A549 (cell line): ENCODE results near the gene SNX25. TPM values are rescaled to one million over a fixed set of nuclear protein-coding genes. Genes with fewer than 3 reads are reported as not detected.

ENCODE experiments used
- ATAC-seq, 2 experiments: fragments of 200-7000 bp in 1 of 2; fragments of >200 bp in 1 of 2; cut with Nextera tagmentation in 1 of 2; cut with Tn5 transposase in 1 of 2; 3 replicates each; pipeline versions ENCODE4 v1.8.0 to v1.9.1; 2018 to 2020; ENCODE audit warnings: mild to moderate bottlenecking in 1 of 2, moderate library complexity in 1 of 2
- CTCF ChIA-PET: fragments of 300-600 bp; sonication (Branson Sonifier 250); formaldehyde crosslinking; extraction: SDS; loops from one replicate; lab custom pipeline; 2021; ENCODE audit warnings: antibody characterized with exemption, inconsistent platforms; lab: Yijun Ruan, JAX
- POLR2A ChIA-PET: fragments of 350-600 bp; formaldehyde crosslinking; extraction: SDS; loops from one replicate; lab custom pipeline; 2021; ENCODE audit warnings: antibody characterized with exemption, inconsistent platforms; lab: Yijun Ruan, JAX
- DNase-seq, 2 experiments: peaks; one replicate each; pipeline versions ENCODE4 v3.0.0 to v3.0.0-alpha.2; 2011 to 2016; ENCODE audit warnings: low read depth in 1 of 2, low spot score in 1 of 2
- FAIRE-seq: peaks from 2 replicates; lab custom pipeline; 2011; peaks lifted over from hg19 to GRCh38; lab: Jason Lieb, UNC
- H3K27ac ChIP-seq, 2 experiments: fragments of >200 bp; sonication (Bioruptor Twin); formaldehyde crosslinking; 3 replicates each; pipeline ENCODE4 v1.5.1; 2016 to 2017
- H3K4me1 ChIP-seq: fragments of >200 bp; sonication (Bioruptor Twin); formaldehyde crosslinking; 3 replicates; pipeline ENCODE4 v1.6.1; 2016
- H3K4me2 ChIP-seq: fragments of >200 bp; sonication (Bioruptor Twin); formaldehyde crosslinking; 3 replicates; pipeline ENCODE4 v1.6.1; 2016
- H3K4me3 ChIP-seq: fragments of >200 bp; sonication (Bioruptor Twin); formaldehyde crosslinking; 3 replicates; pipeline ENCODE4 v1.5.1; 2016
- H3K9me3 ChIP-seq: fragments of >200 bp; sonication (Bioruptor Twin); formaldehyde crosslinking; 3 replicates; pipeline ENCODE4 v1.6.1; 2016
- CBX8 ChIP-seq: fragments of 200-600 bp; sonication (generic); IDR thresholded peaks from 2 replicates; pipeline ENCODE4 v1.6.1; 2016
- EHF ChIP-seq: fragments of 250-450 bp; sonication (Bioruptor Pico); IDR thresholded peaks from 2 replicates; pipeline ENCODE4 v1.5.0; 2020; ENCODE audit warnings: mild to moderate bottlenecking
- ELK1 ChIP-seq: fragments of 150-350 bp; IDR thresholded peaks from 2 replicates; pipeline ENCODE4 v1.6.1; 2014; ENCODE audit warnings: low read depth, mild to moderate bottlenecking, low read length
- HDAC2 ChIP-seq: fragments of 200-600 bp; sonication (generic); IDR thresholded peaks from 2 replicates; pipeline ENCODE4 v1.6.1; 2016
- HMGXB4 ChIP-seq: fragments of 250-450 bp; sonication (Bioruptor Pico); IDR thresholded peaks from 2 replicates; pipeline ENCODE4 v1.5.0; 2021; ENCODE audit warnings: mild to moderate bottlenecking, moderate library complexity, borderline replicate concordance
- KDM1A ChIP-seq: fragments of 200-600 bp; sonication (generic); IDR thresholded peaks from 2 replicates; pipeline ENCODE4 v1.6.1; 2016; ENCODE audit warnings: low read depth, mild to moderate bottlenecking
- MAZ ChIP-seq: fragments of 150-350 bp; IDR thresholded peaks from 2 replicates; pipeline ENCODE4 v1.6.1; 2014; ENCODE audit warnings: antibody characterized with exemption, low read depth, low read length, borderline replicate concordance
- NR3C1 ChIP-seq: fragments of >200 bp; sonication (Bioruptor Twin); formaldehyde crosslinking; IDR thresholded peaks from 3 replicates; pipeline ENCODE4 v1.6.1; 2017
- PHF8 ChIP-seq: fragments of 200-600 bp; sonication (generic); IDR thresholded peaks from 2 replicates; pipeline ENCODE4 v1.6.1; 2016; ENCODE audit warnings: low read depth, mild to moderate bottlenecking, antibody characterized with exemption, moderate library complexity, borderline replicate concordance
- POLR2A ChIP-seq: IDR thresholded peaks from 2 replicates; pipeline ENCODE4 v1.6.1; 2012; ENCODE audit warnings: mild to moderate bottlenecking, low read length
- POLR2AphosphoS2 ChIP-seq: conservative IDR thresholded peaks from 2 replicates; pipeline ENCODE4 v1.6.1; 2012; ENCODE audit warnings: low read length, improper control_type of control experiment, inconsistent platforms
- RAD21 ChIP-seq, 2 experiments: fragments of >200 bp in 1 of 2; sonication (Bioruptor Twin) in 1 of 2; formaldehyde crosslinking in 1 of 2; IDR thresholded peaks in 1 of 2; conservative IDR thresholded peaks in 1 of 2; 2 replicates in 1 of 2; 3 replicates in 1 of 2; pipeline ENCODE4 v1.6.1; 2012 to 2018; ENCODE audit warnings: inconsistent platforms in 1 of 2
- RARB ChIP-seq: fragments of 250-450 bp; sonication (Bioruptor Pico); IDR thresholded peaks from 2 replicates; pipeline ENCODE4 v1.8.0; 2021; ENCODE audit warnings: mild to moderate bottlenecking, moderate library complexity
- RCOR1 ChIP-seq: fragments of 150-350 bp; IDR thresholded peaks from 2 replicates; pipeline ENCODE4 v1.6.1; 2014; ENCODE audit warnings: antibody characterized with exemption, low read length, low read depth
- RNF2 ChIP-seq: fragments of 200-600 bp; sonication (generic); IDR thresholded peaks from 2 replicates; pipeline ENCODE4 v1.6.1; 2016; ENCODE audit warnings: low read depth, mild to moderate bottlenecking, antibody characterized with exemption, moderate library complexity, borderline replicate concordance
- SMC3 ChIP-seq: fragments of >200 bp; sonication (Bioruptor Twin); formaldehyde crosslinking; IDR thresholded peaks from 3 replicates; pipeline ENCODE4 v1.6.1; 2018; ENCODE audit warnings: inconsistent platforms
- TP53 ChIP-seq: fragments of 250-450 bp; sonication (Bioruptor Pico); IDR thresholded peaks from 2 replicates; pipeline ENCODE4 v1.5.0; 2021; ENCODE audit warnings: mild to moderate bottlenecking, moderate library complexity
- ZFP36 ChIP-seq: fragments of 450-650 bp; IDR thresholded peaks from 2 replicates; pipeline ENCODE4 v1.6.1; 2014; ENCODE audit warnings: borderline replicate concordance; ENCODE audit not compliant: partially characterized antibody
- WGBS: methylation state at CpG from one replicate; pipeline ENCODE4 v1.1.6; 2017; ENCODE audit errors: missing lambda C conversion rate; 5-methylcytosine and 5-hydroxymethylcytosine counted together
- polyA plus RNA-seq, 4 experiments: library from polyadenylated mRNA; depleted of rRNA in 3 of 4; stranded (reverse); fragments of >200 nt; fragmentation: RNase III in 1 of 4; extraction: RNeasy Plus Mini Kit Qiagen cat#74134 plus additional on column Dnase treatment in 1 of 4; gene quantifications; 2 replicates in 3 of 4; 3 replicates in 1 of 4; pipeline ENCODE4 v1.2.3, GENCODE V29; 2011 to 2017
- TF ChIP-seq, protein P1 (sequence below): fragments of 250-450 bp; sonication (Bioruptor Pico); IDR thresholded peaks from 2 replicates; pipeline ENCODE4 v1.5.0; 2020; ENCODE audit warnings: low read depth, mild to moderate bottlenecking, moderate library complexity
- TF ChIP-seq, protein P2 (sequence below): fragments of 200-600 bp; sonication (generic); IDR thresholded peaks from 2 replicates; pipeline ENCODE4 v1.6.1; 2016; ENCODE audit warnings: antibody characterized with exemption, mild to moderate bottlenecking, moderate library complexity

SNX25 gene
- polyA plus RNA-seq, 2 of the 4 experiments (the other 2 are of a cell fraction), result 10.1 to 13.0 TPM

GRCh38 chr4:185364886-185365285 is 155.5 kb downstream of the SNX25 start:
- no peak for TF ChIP-seq TP53 (CRISPR knock-in tag)
- no peak for TF ChIP-seq HDAC2
- no peak for TF ChIP-seq HMGXB4 (CRISPR knock-in tag)
- no peak for TF ChIP-seq RNF2
- ChIA-PET POLR2A (no interaction called here), CTCF (no interaction called here)
- Histone ChIP-seq H3K4me2 (no peak overlapping the region), H3K4me1 (peaks cover 4% of the 10 kb centered on the region), H3K27ac (no peak overlapping the region), H3K4me3 (no peak overlapping the region), H3K9me3 (no peaks in the 10 kb centered on the region)
- ATAC-seq, result no peak
- DNase-seq, result no peak
- FAIRE-seq, result no peak
- WGBS, result 92% methylated on average over 5 of the region's 5 CpGs

DNA sequence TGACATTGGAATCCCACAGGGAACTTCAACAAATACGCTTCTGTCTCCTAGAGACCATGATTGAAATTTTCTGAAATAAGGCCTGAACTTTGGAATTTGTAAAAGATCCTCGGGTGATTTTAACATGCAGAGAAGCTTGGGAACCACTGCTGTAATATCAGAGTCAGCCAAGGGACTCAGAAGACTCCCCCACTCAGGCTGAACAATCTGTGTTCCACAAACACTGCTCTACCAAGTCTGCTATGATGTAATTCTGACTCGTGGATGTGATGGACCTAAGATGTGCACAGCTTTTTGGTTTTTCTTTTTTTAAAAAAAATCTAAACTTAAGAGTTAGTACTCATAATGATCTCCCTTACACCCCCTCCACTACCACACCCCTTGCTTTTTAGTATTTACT is 160.3 kb downstream of the SNX25 start:
- Histone ChIP-seq H3K4me3 (no peak overlapping the region), H3K9me3 (no peaks in the 10 kb centered on the region), H3K4me1 (no peaks in the 10 kb centered on the region), H3K27ac (no peak overlapping the region), H3K4me2 (no peak overlapping the region)
- ATAC-seq, result no peak
- TF ChIP-seq ZFP36 (no peak), EHF (CRISPR knock-in tag) (no peak), RARB (CRISPR knock-in tag) (no peak), SMC3 (no peak), HMGXB4 (CRISPR knock-in tag) (no peak), ELK1 (no peak), PHF8 (no peak), POLR2AphosphoS2 (no peak), NR3C1 (no peak)
- TF ChIP-seq, protein P1, sequence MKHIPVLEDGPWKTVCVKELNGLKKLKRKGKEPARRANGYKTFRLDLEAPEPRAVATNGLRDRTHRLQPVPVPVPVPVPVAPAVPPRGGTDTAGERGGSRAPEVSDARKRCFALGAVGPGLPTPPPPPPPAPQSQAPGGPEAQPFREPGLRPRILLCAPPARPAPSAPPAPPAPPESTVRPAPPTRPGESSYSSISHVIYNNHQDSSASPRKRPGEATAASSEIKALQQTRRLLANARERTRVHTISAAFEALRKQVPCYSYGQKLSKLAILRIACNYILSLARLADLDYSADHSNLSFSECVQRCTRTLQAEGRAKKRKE, result no peak
- no peak for FAIRE-seq
- ChIA-PET CTCF (interaction anchor here (1.0 kb wide), 1 partner anchor 17 kb away, joined by 3 read pairs; no protein-coding TSS in a partner anchor), POLR2A (no interaction called here)
- 53% methylated on average over 3 of the region's 3 CpGs for WGBS
- no peak for DNase-seq

DNA sequence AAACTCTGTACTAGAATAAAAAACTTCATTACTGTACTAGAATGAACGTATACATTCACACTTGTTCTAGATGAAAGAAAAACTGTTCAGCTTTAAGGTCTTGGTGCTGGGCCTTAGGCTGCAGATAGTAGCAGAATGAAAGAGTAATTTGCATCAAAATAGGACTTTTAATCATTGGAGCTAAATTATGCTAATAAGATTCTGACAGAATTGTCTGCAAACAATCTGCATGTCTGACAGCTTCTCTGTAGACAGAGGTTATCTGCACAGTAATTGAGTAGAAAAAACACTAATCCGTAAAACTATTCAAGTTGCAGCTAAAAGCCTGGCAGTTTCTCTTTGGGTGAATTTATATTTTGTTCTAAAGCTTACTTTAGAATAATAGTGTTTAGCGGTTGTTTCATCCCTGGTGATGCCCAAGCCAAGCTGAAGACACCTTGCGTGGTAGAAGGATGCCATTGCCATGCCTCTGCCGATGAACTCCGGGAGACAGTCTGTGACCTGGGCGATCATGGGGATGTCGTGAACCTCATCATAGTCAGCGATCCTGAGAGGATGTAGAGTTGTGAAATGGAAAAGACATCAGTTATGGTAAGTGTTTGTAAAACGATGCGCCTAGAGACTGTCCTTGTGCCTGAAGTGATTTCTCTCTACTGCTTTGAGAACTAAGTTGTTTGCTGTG is 161.0 kb downstream of the SNX25 start:
- ATAC-seq (no peak), DNase-seq (no peak), FAIRE-seq (no peak)
- CTCF ChIA-PET, result interaction anchor here (1.0 kb wide), 1 partner anchor 17 kb away, joined by 3 read pairs; no protein-coding TSS in a partner anchor
- H3K4me2 ChIP-seq, result no peak overlapping the region
- no peak overlapping the region for H3K4me3 ChIP-seq
- WGBS, result 91% methylated on average over 11 of the region's 11 CpGs
- H3K4me1 ChIP-seq, result no peaks in the 10 kb centered on the region
- no peak for TF ChIP-seq EHF (CRISPR knock-in tag)
- no peak for TF ChIP-seq RAD21 (conservative IDR thresholded peaks at IDR 0.05 in 1 of 2, IDR thresholded peaks at IDR 0.05 in 1 of 2)
- TF ChIP-seq CBX8, result no peak
- TF ChIP-seq RARB (CRISPR knock-in tag), result no peak
- TF ChIP-seq RCOR1, result no peak
- no peak for TF ChIP-seq KDM1A
- TF ChIP-seq, protein P2, sequence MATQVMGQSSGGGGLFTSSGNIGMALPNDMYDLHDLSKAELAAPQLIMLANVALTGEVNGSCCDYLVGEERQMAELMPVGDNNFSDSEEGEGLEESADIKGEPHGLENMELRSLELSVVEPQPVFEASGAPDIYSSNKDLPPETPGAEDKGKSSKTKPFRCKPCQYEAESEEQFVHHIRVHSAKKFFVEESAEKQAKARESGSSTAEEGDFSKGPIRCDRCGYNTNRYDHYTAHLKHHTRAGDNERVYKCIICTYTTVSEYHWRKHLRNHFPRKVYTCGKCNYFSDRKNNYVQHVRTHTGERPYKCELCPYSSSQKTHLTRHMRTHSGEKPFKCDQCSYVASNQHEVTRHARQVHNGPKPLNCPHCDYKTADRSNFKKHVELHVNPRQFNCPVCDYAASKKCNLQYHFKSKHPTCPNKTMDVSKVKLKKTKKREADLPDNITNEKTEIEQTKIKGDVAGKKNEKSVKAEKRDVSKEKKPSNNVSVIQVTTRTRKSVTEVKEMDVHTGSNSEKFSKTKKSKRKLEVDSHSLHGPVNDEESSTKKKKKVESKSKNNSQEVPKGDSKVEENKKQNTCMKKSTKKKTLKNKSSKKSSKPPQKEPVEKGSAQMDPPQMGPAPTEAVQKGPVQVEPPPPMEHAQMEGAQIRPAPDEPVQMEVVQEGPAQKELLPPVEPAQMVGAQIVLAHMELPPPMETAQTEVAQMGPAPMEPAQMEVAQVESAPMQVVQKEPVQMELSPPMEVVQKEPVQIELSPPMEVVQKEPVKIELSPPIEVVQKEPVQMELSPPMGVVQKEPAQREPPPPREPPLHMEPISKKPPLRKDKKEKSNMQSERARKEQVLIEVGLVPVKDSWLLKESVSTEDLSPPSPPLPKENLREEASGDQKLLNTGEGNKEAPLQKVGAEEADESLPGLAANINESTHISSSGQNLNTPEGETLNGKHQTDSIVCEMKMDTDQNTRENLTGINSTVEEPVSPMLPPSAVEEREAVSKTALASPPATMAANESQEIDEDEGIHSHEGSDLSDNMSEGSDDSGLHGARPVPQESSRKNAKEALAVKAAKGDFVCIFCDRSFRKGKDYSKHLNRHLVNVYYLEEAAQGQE, result no peak
- no peak for TF ChIP-seq POLR2A
- TF ChIP-seq MAZ, result no peak
- H3K27ac ChIP-seq, result no peak overlapping the region
- POLR2A ChIA-PET, result no interaction called here
- no peaks in the 10 kb centered on the region for H3K9me3 ChIP-seq
